Measurements from ENCODE around the gene CCDC150.

CCDC150 gene

GRCh38 chr2:196649202-196649601, 9.7 kb downstream of the CCDC150 start:
- Histone ChIP-seq H3K27me3 (ENCODE audit: control insufficient read depth, insufficient read depth, low read length) (no peaks in the 10 kb centered on the region), H3K9ac (ENCODE audit: low read length) (no peak overlapping the region), H3K4me1 (ENCODE audit: control insufficient read depth, insufficient read depth, low read length) (no peaks in the 10 kb centered on the region), H3K4me3 (ENCODE audit: low read length) (no peak overlapping the region), H3K9me3 (ENCODE audit: control insufficient read depth, low read length) (no peaks in the 10 kb centered on the region), H3K36me3 (ENCODE audit: control insufficient read depth, insufficient read depth, low read length) (no peaks in the 10 kb centered on the region)

DNA sequence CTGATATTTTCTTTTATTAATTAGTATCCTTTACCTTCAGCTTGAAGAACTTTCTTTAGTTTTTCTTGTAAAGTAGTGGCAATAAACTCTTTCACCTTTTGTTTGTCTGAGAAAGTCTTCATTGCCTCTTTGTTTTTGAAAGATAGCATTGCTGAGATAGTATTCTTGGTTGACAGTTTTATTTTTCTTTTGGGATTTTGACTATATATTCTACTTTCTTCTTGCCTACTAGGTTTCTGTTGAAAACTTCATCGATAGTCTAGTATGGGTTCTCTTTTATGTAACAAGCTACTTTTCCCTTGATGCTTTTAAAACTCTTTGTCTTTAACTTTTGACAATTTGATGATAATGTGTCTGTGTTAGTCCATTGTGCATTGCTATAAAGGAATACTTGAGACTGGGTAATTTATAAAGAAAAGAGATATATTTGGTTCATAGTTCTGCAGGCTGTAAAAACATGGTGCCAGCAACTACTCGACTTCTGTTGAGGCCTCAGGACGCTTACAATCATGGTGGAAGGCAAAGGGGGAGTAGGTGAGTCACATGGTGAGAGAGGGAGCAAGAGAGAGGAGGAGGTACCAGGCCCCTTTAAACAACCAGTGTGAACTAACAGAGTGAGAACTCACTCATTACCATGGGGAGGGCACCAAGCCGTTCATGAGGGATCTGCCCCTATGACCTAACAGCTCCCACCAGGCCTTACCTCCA, 12.0 kb downstream of the CCDC150 start:
- no peaks in the 10 kb centered on the region for H3K4me1 ChIP-seq (ENCODE audit: control insufficient read depth, insufficient read depth, low read length)
- H3K9me3 ChIP-seq (ENCODE audit: control insufficient read depth, low read length) = no peaks in the 10 kb centered on the region
- no peak overlapping the region for H3K9ac ChIP-seq (ENCODE audit: low read length)
- H3K27me3 ChIP-seq (ENCODE audit: control insufficient read depth, insufficient read depth, low read length) = no peaks in the 10 kb centered on the region
- H3K4me3 ChIP-seq (ENCODE audit: low read length) = no peak overlapping the region
- no peaks in the 10 kb centered on the region for H3K36me3 ChIP-seq (ENCODE audit: control insufficient read depth, insufficient read depth, low read length)

DNA sequence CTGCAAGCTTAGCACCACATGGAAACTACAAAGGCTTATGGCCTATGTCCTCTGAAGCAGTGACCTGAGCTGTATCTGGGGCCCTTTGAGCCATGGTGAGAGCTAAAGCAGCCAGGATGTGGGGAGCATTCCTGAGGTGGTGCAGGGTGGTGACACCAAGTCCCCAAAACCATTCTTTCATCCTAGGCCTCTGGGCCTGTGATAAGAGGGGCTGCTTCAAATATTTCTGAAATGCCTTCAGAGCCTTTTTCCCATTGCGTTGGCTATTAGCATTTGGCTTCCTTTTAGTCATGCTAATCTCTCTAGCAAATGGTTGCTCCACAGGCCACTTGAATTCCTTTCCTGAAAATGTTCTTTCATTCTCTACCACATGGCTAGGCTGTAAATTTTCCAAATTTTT, 13.4 kb downstream of the CCDC150 start:
- H3K27me3 ChIP-seq (ENCODE audit: control insufficient read depth, insufficient read depth, low read length) = no peaks in the 10 kb centered on the region
- no peak overlapping the region for H3K9ac ChIP-seq (ENCODE audit: low read length)
- no peaks in the 10 kb centered on the region for H3K36me3 ChIP-seq (ENCODE audit: control insufficient read depth, insufficient read depth, low read length)
- no peaks in the 10 kb centered on the region for H3K9me3 ChIP-seq (ENCODE audit: control insufficient read depth, low read length)
- H3K4me1 ChIP-seq (ENCODE audit: control insufficient read depth, insufficient read depth, low read length) = no peaks in the 10 kb centered on the region
- H3K4me3 ChIP-seq (ENCODE audit: low read length) = no peak overlapping the region

- Histone ChIP-seq H3K4me1 (ENCODE audit: control insufficient read depth, insufficient read depth, low read length) (no peaks in the 10 kb centered on the region), H3K36me3 (ENCODE audit: control insufficient read depth, insufficient read depth, low read length) (no peaks in the 10 kb centered on the region), H3K4me3 (ENCODE audit: low read length) (no peak overlapping the region), H3K27me3 (ENCODE audit: control insufficient read depth, insufficient read depth, low read length) (no peaks in the 10 kb centered on the region), H3K9me3 (ENCODE audit: control insufficient read depth, low read length) (no peaks in the 10 kb centered on the region), H3K9ac (ENCODE audit: low read length) (no peak overlapping the region)
These were observed 14.3 kb downstream of the CCDC150 start for GRCh38 chr2:196653843-196654242.

GRCh38 chr2:196655761-196656160, 16.2 kb downstream of the CCDC150 start:
- no peaks in the 10 kb centered on the region for H3K36me3 ChIP-seq (ENCODE audit: control insufficient read depth, insufficient read depth, low read length)
- H3K9ac ChIP-seq (ENCODE audit: low read length) = no peak overlapping the region
- H3K27me3 ChIP-seq (ENCODE audit: control insufficient read depth, insufficient read depth, low read length) = no peaks in the 10 kb centered on the region
- no peak overlapping the region for H3K4me3 ChIP-seq (ENCODE audit: low read length)
- H3K4me1 ChIP-seq (ENCODE audit: control insufficient read depth, insufficient read depth, low read length) = no peaks in the 10 kb centered on the region
- H3K9me3 ChIP-seq (ENCODE audit: control insufficient read depth, low read length) = no peaks in the 10 kb centered on the region

DNA sequence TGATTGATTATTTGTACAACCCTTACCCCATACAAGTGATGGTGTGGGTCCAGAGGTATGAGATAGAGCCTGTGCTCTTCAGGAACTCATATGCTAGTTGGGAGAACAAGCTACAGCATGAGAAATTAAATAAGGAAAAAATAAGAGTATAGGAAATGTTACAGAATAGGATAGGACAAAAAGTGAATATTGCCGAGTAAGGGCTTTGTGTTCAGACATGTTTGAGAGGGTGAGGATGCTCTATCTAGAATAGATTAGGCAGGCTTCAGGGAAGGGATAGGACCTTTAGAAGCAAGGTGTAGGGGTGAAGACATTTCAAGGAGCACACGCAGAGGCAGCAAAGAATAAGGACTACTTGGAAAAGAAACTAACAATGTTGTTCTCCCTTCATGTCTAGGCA, 17.8 kb downstream of the CCDC150 start:
- Histone ChIP-seq H3K4me1 (ENCODE audit: control insufficient read depth, insufficient read depth, low read length) (no peaks in the 10 kb centered on the region), H3K27me3 (ENCODE audit: control insufficient read depth, insufficient read depth, low read length) (no peaks in the 10 kb centered on the region), H3K4me3 (ENCODE audit: low read length) (no peak overlapping the region), H3K9ac (ENCODE audit: low read length) (no peak overlapping the region), H3K36me3 (ENCODE audit: control insufficient read depth, insufficient read depth, low read length) (no peaks in the 10 kb centered on the region), H3K9me3 (ENCODE audit: control insufficient read depth, low read length) (no peaks in the 10 kb centered on the region)

DNA sequence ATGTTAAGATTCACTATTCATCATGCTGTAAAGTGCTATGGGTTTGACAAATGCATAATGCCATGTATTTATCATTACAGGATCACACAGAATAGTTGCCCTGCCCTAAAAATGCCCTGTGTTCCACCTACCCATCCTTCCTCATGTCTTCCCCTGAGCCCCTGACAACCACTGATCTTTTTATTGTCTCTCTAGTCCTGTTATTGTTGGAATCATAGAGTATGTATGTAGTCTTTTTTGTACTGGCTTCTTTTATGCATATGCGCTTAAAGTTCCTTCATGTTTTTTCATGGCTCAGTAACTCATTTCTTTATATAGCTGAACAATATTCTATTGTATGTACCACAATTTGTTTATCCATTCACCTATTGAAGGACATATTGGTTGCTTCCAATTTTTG, 20.3 kb downstream of the CCDC150 start:
- H3K27me3 ChIP-seq (ENCODE audit: control insufficient read depth, insufficient read depth, low read length) = no peaks in the 10 kb centered on the region
- H3K4me1 ChIP-seq (ENCODE audit: control insufficient read depth, insufficient read depth, low read length) = no peaks in the 10 kb centered on the region
- H3K9me3 ChIP-seq (ENCODE audit: control insufficient read depth, low read length) = no peaks in the 10 kb centered on the region
- no peaks in the 10 kb centered on the region for H3K36me3 ChIP-seq (ENCODE audit: control insufficient read depth, insufficient read depth, low read length)
- no peak overlapping the region for H3K9ac ChIP-seq (ENCODE audit: low read length)
- H3K4me3 ChIP-seq (ENCODE audit: low read length) = no peak overlapping the region

- Histone ChIP-seq H3K9ac (ENCODE audit: low read length) (no peak overlapping the region), H3K36me3 (ENCODE audit: control insufficient read depth, insufficient read depth, low read length) (no peaks in the 10 kb centered on the region), H3K4me3 (ENCODE audit: low read length) (no peak overlapping the region), H3K4me1 (ENCODE audit: control insufficient read depth, insufficient read depth, low read length) (no peaks in the 10 kb centered on the region), H3K9me3 (ENCODE audit: control insufficient read depth, low read length) (no peaks in the 10 kb centered on the region), H3K27me3 (ENCODE audit: control insufficient read depth, insufficient read depth, low read length) (no peaks in the 10 kb centered on the region)
These were observed 20.7 kb downstream of the CCDC150 start for GRCh38 chr2:196660244-196660643.

DNA sequence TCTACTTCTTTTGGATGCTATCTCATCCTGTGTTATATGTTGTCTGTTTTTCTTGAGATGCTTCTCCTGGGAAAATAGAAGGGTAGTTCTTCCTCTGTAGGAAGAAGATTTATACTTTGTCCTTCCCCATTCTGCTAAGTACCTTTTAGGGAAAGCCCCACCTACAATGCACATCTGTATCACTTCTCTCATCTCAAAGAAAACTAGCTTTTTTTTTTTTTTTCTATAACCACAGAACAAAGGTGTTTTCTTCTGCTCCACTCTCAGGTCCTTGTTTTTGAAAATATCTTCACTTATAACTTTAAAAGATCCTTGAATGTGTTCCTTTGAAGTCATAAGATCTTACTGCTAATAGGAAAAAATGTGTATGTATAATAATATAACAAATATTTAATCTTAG, 30.8 kb downstream of the CCDC150 start:
- no peak overlapping the region for H3K9ac ChIP-seq (ENCODE audit: low read length)
- H3K27me3 ChIP-seq (ENCODE audit: control insufficient read depth, insufficient read depth, low read length) = no peaks in the 10 kb centered on the region
- H3K4me3 ChIP-seq (ENCODE audit: low read length) = no peak overlapping the region
- H3K4me1 ChIP-seq (ENCODE audit: control insufficient read depth, insufficient read depth, low read length) = no peaks in the 10 kb centered on the region
- no peaks in the 10 kb centered on the region for H3K36me3 ChIP-seq (ENCODE audit: control insufficient read depth, insufficient read depth, low read length)
- H3K9me3 ChIP-seq (ENCODE audit: control insufficient read depth, low read length) = no peaks in the 10 kb centered on the region

GRCh38 chr2:196675963-196676362, 36.4 kb downstream of the CCDC150 start:
- Histone ChIP-seq H3K4me1 (ENCODE audit: control insufficient read depth, insufficient read depth, low read length) (no peaks in the 10 kb centered on the region), H3K36me3 (ENCODE audit: control insufficient read depth, insufficient read depth, low read length) (no peaks in the 10 kb centered on the region)

GRCh38 chr2:196677404-196677803, 37.9 kb downstream of the CCDC150 start:
- no peaks in the 10 kb centered on the region for H3K27me3 ChIP-seq (ENCODE audit: control insufficient read depth, insufficient read depth, low read length)
- H3K9me3 ChIP-seq (ENCODE audit: control insufficient read depth, low read length) = no peaks in the 10 kb centered on the region
- H3K36me3 ChIP-seq (ENCODE audit: control insufficient read depth, insufficient read depth, low read length) = no peaks in the 10 kb centered on the region
- no peak overlapping the region for H3K9ac ChIP-seq (ENCODE audit: low read length)
- H3K4me1 ChIP-seq (ENCODE audit: control insufficient read depth, insufficient read depth, low read length) = no peaks in the 10 kb centered on the region
- no peak overlapping the region for H3K4me3 ChIP-seq (ENCODE audit: low read length)

More at GRCh38 chr2:196675963-196676362, 36.4 kb downstream of the CCDC150 start:
- no peaks in the 10 kb centered on the region for H3K27me3 ChIP-seq (ENCODE audit: control insufficient read depth, insufficient read depth, low read length)
- H3K4me3 ChIP-seq (ENCODE audit: low read length) = no peak overlapping the region
- no peaks in the 10 kb centered on the region for H3K9me3 ChIP-seq (ENCODE audit: control insufficient read depth, low read length)
- H3K9ac ChIP-seq (ENCODE audit: low read length) = no peak overlapping the region

DNA sequence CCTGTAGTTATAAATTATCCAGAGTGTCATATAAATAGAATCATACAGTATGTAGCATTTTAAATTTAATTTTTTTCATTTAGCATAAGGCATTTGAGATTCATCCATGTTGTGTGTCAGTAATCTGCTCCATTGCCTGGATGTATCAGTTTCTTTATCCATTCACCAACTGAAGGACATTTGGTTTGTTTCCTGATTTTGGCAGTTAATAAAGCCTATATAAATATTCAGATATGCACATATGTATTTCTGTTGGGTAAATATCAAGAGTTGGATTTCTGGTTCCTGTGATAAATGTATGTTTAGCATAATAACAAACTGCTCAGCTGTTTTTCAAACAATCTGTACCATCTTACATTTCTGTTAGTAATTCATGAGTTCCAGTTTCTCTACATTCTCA, 39.9 kb downstream of the CCDC150 start:
- Histone ChIP-seq H3K9me3 (ENCODE audit: control insufficient read depth, low read length) (no peaks in the 10 kb centered on the region), H3K4me1 (ENCODE audit: control insufficient read depth, insufficient read depth, low read length) (no peaks in the 10 kb centered on the region), H3K27me3 (ENCODE audit: control insufficient read depth, insufficient read depth, low read length) (no peaks in the 10 kb centered on the region), H3K9ac (ENCODE audit: low read length) (no peak overlapping the region), H3K4me3 (ENCODE audit: low read length) (no peak overlapping the region), H3K36me3 (ENCODE audit: control insufficient read depth, insufficient read depth, low read length) (no peaks in the 10 kb centered on the region)

DNA sequence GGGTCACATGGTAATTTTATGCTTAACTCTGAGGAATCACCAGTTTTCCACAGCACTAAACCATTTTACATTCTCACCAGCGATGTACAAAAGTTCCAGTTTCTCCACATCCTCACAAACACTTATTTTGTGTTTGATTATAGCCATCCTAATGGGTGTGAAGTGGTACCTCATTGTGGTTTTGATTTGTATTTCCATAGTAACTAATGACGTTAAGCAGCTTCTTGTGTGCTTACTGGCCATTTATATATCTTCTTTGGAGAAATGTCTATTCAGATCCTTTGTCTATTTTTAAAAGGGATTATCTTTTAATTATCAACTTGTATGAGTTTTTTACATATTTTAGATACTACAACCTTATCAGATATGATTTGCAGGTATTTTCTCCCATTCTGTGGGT, 42.0 kb downstream of the CCDC150 start:
- H3K9me3 ChIP-seq (ENCODE audit: control insufficient read depth, low read length) = no peaks in the 10 kb centered on the region
- no peak overlapping the region for H3K9ac ChIP-seq (ENCODE audit: low read length)
- no peaks in the 10 kb centered on the region for H3K4me1 ChIP-seq (ENCODE audit: control insufficient read depth, insufficient read depth, low read length)
- no peak overlapping the region for H3K4me3 ChIP-seq (ENCODE audit: low read length)
- no peaks in the 10 kb centered on the region for H3K27me3 ChIP-seq (ENCODE audit: control insufficient read depth, insufficient read depth, low read length)
- H3K36me3 ChIP-seq (ENCODE audit: control insufficient read depth, insufficient read depth, low read length) = no peaks in the 10 kb centered on the region
